Panc1 (cell line): ENCODE measurements around the gene OBI1. TPM values are rescaled to one million over a fixed set of nuclear protein-coding genes. Genes with fewer than 3 reads are reported as not detected.

Experiments used
- ATAC-seq: fragments of 200-7000 bp; cut with Tn5 transposase; 2 replicates; pipeline ENCODE4 v1.9.1; 2020; ENCODE audit warnings: mild to moderate bottlenecking, moderate library complexity
- BruUV-seq: library from RNA; stranded (reverse); fragments of 400-500 nt; replicated peaks from 2 replicates; lab custom pipeline; 2021; lab: Mats Ljungman, UMichigan
- CTCF ChIA-PET: fragments of 300-600 bp; sonication (Branson Sonifier 250); formaldehyde crosslinking; loops from one replicate; lab custom pipeline; 2022; ENCODE audit warnings: antibody characterized with exemption; lab: Charles Lee
- POLR2A ChIA-PET: fragments of 300-600 bp; sonication (Branson Sonifier 250); formaldehyde crosslinking; loops from one replicate; lab custom pipeline; 2022; ENCODE audit warnings: antibody characterized with exemption; lab: Charles Lee
- DNase-seq: peaks from one replicate; pipeline ENCODE4 v3.0.0-alpha.2; 2010; ENCODE audit warnings: low read depth, low spot score
- H3K27ac ChIP-seq: 2 replicates; pipeline ENCODE4 v1.5.1; 2011; ENCODE audit warnings: mild to moderate bottlenecking, low read length, inconsistent platforms
- H3K27me3 ChIP-seq: fragments of 200-500 bp; sonication (Bioruptor generic); 2 replicates; pipeline ENCODE4 v1.6.0; 2014; ENCODE audit warnings: low read length, inconsistent platforms; ENCODE audit not compliant: control insufficient read depth, insufficient read depth
- H3K36me3 ChIP-seq: fragments of 200-500 bp; sonication (Bioruptor generic); 2 replicates; pipeline ENCODE4 v1.5.1; 2014; ENCODE audit warnings: inconsistent platforms, mild to moderate bottlenecking, low read length, moderate library complexity; ENCODE audit not compliant: control insufficient read depth, insufficient read depth
- H3K4me1 ChIP-seq: 2 replicates; pipeline ENCODE4 v1.5.1; 2011; ENCODE audit warnings: inconsistent platforms, mild to moderate bottlenecking, low read length, moderate library complexity; ENCODE audit not compliant: control insufficient read depth, insufficient read depth
- H3K4me3 ChIP-seq, 2 experiments: 2 replicates each; pipeline ENCODE4 v1.5.1; 2011 to 2012; ENCODE audit warnings: low read depth in 2 of 2, low read length in 2 of 2, mild to moderate bottlenecking in 2 of 2, inconsistent platforms in 1 of 2, moderate library complexity in 1 of 2
- H3K9me3 ChIP-seq: fragments of 200-500 bp; sonication (Bioruptor generic); 2 replicates; pipeline ENCODE4 v1.5.1; 2014; ENCODE audit warnings: low read depth, mild to moderate bottlenecking, inconsistent platforms, low read length, moderate library complexity; ENCODE audit not compliant: control insufficient read depth, insufficient read depth
- CTCF ChIP-seq: fragments of 450-650 bp; IDR thresholded peaks from 2 replicates; pipeline ENCODE4 v1.5.1; 2017; ENCODE audit warnings: mild to moderate bottlenecking
- POLR2AphosphoS5 ChIP-seq: IDR thresholded peaks from 2 replicates; pipeline ENCODE4 v1.6.1; 2012; ENCODE audit warnings: mild to moderate bottlenecking, low read depth, low read length, moderate library complexity
- REST ChIP-seq, 2 experiments: IDR thresholded peaks; 2 replicates each; pipeline ENCODE4 v1.6.1; 2011 to 2012; ENCODE audit warnings: low read depth in 2 of 2, control low read depth in 1 of 2, low read length in 1 of 2, mild to moderate bottlenecking in 1 of 2, moderate library complexity in 1 of 2; ENCODE audit not compliant: insufficient read depth in 1 of 2
- SIN3A ChIP-seq: IDR thresholded peaks from 2 replicates; pipeline ENCODE4 v1.6.1; 2012; ENCODE audit warnings: low read depth, mild to moderate bottlenecking, low read length, moderate library complexity, borderline replicate concordance; ENCODE audit not compliant: insufficient read depth
- TCF7L2 ChIP-seq: IDR thresholded peaks from 2 replicates; pipeline ENCODE4 v1.6.1; 2011; ENCODE audit warnings: mild to moderate bottlenecking, low read depth, low read length, inconsistent platforms
- in situ Hi-C: cut with HindIII; loops from 2 replicates; pipeline ENCODE4 v1.10.0; 2016; ENCODE audit warnings: low sequenced_read_pairs, low pct_unique_long_range_greater_than_20kb
- intact Hi-C: fragments of 100-400 bp; cut with micrococcal nuclease; formaldehyde crosslinking; loops from one replicate; pipeline ENCODE4 v1.10.0; 2022; ENCODE audit not compliant: unreplicated experiment
- total RNA-seq: library from RNA; stranded (reverse); gene quantifications from one replicate; pipeline ENCODE4 v1.2.1, GENCODE V29; 2021; ENCODE audit not compliant: unreplicated experiment

OBI1 gene
- total RNA-seq, 1 experiment from 2014 or later = 9.1 TPM

GRCh38 chr13:78609464-78610205, 49.3 kb downstream of the OBI1 start:
- no TSS peak for BruUV-seq
- TF ChIP-seq REST (IDR thresholded peaks at IDR 0.05; ENCODE audit: insufficient read depth in 1 of 2, low read depth in 2 of 2, low read length in 1 of 2) (no peak), CTCF (no peak), POLR2AphosphoS5 (no peak), TCF7L2 (no peak), SIN3A (no peak)
- ATAC-seq (peak; percentile 84), DNase-seq (no peak)
- in situ Hi-C loops = no loop called here
- Histone ChIP-seq H3K4me3 (peak overlapping the region; percentile 53 to 55), H3K9me3 (no peaks in the 10 kb centered on the region), H3K4me1 (0 out of 2 replicates have a peak, but pooled peaks cover 3% of the 10 kb centered on the region), H3K27me3 (no peaks in the 10 kb centered on the region; the same call in 1 of the 2 replicates), H3K27ac (no peak overlapping the region), H3K36me3 (no peaks in the 10 kb centered on the region)
- intact Hi-C loops = no loop called here
- POLR2A ChIA-PET = no interaction called here
- CTCF ChIA-PET = no interaction called here

GRCh38 chr13:78608688-78609463, 50.1 kb downstream of the OBI1 start:
- Histone ChIP-seq H3K27me3 (no peaks in the 10 kb centered on the region; the same call in 1 of the 2 replicates), H3K36me3 (no peaks in the 10 kb centered on the region), H3K27ac (no peak overlapping the region), H3K4me3 (peak overlapping the region; percentile 53 to 55), H3K9me3 (no peaks in the 10 kb centered on the region), H3K4me1 (0 out of 2 replicates have a peak, but pooled peaks cover 3% of the 10 kb centered on the region)
- DNase-seq (no peak), ATAC-seq (peak; percentile 56)
- intact Hi-C loops = no loop called here
- CTCF ChIA-PET = no interaction called here
- POLR2A ChIA-PET = no interaction called here
- no peak for TF ChIP-seq CTCF
- no peak for TF ChIP-seq REST (IDR thresholded peaks at IDR 0.05; ENCODE audit: insufficient read depth in 1 of 2, low read depth in 2 of 2, low read length in 1 of 2)
- TF ChIP-seq POLR2AphosphoS5 = no peak
- no peak for TF ChIP-seq TCF7L2
- no peak for TF ChIP-seq SIN3A
- BruUV-seq = no TSS peak
- in situ Hi-C loops = no loop called here
